ENCODE results near the gene ANK2.

Gene ANK2

DNA sequence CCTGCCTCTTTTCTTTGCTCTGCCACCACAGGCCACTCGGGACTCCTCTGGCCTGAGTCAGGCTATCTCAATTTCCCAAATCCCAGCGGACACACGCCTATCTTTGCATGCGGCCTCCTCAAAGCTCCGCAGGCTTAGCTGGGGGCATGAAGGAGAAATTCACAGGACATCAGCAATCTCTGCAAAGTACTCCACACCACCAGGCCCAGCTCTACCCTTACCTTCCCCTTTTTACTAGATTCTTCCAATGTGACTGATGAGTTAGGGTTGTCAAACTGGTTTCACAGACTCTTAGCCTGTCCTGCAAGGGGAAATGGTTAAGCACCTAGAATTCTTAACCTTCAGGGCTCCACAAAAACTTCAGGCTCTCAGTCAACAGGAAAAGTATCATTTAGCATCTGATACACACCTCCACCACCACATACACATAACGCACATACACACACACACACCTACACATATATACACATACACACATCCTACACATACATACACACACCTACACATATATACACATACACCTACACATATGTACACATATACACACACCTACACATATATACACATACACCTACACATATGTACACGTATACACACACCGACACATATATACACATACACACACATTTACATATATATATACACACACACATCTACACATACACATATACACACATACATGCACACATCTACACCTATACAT lies 349.1 kb downstream of the ANK2 start:
- DNase-seq (ENCODE audit: low read depth): no peak

DNA sequence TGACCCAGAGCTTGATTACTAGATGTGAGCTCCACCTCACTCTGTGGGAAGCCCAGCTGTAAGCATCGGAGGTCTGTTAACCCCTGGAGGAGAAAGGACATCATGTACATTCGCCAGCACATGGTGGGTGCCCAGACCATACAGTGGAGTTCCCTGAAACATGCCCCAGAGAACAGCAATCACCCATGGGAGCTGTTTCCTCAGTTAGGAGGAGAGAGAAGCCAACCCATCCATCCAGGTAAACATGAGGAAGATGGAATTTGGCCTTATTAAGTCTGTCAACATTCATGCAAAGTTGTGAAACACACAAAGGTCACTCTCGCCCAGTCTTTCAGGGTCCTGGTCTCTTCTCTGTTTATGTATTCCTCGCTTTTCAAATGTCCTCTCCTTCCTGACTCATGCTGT lies 354.7 kb downstream of the ANK2 start:
- no peak for DNase-seq (ENCODE audit: low read depth)

DNA sequence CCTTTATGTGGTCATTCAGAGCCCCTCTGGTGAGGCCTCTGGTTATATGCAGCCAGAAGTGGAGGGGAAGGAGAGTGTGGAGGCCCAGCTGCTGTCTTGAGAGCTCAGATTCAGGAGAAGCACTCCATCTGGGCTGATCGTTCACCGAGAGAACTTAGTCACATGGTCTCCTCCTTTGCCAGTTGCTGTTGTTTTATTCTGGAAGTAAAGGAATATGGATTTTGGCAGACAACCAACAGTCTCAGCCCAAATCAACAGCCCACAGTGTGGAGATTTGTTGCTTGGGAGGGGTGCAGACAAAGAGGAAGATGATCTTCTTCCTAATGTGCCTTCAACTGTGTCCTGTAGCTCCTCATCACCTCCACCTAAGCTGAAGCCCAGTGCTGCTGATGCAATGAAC lies 355.4 kb downstream of the ANK2 start:
- DNase-seq (ENCODE audit: low read depth): no peak

DNA sequence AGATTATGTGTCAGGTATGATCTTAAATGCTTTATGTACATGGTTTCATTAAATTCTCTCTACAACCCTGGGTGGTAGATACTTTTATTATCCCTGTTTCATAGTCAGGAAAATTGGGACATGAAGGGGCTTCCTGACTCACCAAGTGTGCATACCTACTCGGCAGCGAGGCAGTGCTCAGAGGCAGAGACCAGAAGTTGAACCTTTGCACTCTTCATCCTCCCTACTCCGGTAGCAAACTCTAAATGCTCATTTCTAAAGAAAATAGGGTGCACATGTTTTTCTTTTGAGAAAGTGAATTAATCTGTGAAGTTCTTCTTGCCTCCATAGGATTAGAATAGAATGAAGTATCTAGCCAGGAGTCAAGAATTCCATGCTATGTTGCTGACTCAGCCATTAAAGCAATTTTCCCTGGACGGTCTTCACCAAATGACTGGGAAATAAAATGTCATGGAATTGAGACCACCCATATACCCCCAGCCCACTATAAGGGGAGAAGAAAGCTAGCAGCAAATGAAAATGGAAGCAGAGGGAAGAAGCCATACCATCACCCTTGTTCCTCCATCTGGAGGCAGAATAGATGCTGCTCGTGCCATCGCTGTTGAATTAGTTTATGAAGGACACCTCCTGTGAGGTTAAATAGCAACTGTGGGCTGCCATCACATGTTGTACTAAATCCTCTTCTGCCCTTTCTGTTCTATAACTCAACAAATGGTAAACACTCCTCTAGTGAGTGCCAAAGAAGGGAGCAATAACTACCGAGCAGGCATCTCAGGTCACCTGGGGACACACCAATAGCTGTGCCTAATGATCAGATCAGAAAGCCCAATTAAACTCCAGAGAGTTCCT lies 356.6 kb downstream of the ANK2 start:
- DNase-seq (ENCODE audit: low read depth): no peak

DNA sequence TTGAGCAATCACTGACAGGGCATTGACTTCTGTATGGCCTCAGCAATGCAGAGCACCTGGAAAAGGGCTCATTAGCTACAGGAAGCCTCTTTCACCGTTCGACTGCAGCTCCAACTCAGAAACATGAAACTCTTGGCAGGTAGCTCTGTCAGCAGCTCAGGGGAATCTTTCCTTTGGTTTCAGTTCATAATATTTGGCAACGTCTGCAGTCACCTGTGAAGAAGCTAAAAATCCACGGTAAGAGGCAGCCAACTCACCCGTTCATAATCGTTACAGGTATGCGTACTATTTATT lies 357.2 kb downstream of the ANK2 start:
- DNase-seq (ENCODE audit: low read depth): no peak

- DNase-seq (ENCODE audit: low read depth): no peak
Observed at GRCh38 chr4:113407409-113407808, 358.0 kb downstream of the ANK2 start.

- no peak for DNase-seq (ENCODE audit: low read depth)
Observed at GRCh38 chr4:113409181-113409580, 359.7 kb downstream of the ANK2 start.

DNA sequence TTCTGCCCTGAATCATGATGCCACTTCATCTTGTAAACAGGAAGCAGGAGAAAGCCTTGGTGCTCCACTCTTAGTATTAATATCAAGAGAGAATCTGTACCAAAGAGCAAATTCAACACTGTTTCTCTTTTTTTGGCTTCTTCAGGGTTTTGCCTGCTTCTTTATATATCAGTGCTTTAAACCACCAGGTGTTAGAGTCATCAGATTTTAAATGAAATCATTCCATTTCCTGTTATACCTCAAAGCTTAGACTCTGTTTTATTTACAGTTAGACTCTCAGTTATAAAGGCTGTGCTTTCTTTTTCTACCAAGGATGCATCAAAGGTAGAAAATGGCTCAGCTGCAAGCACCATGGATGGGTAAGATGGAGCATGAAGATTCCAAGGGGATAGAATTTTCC lies 361.2 kb downstream of the ANK2 start:
- no peak for DNase-seq (ENCODE audit: low read depth)

DNA sequence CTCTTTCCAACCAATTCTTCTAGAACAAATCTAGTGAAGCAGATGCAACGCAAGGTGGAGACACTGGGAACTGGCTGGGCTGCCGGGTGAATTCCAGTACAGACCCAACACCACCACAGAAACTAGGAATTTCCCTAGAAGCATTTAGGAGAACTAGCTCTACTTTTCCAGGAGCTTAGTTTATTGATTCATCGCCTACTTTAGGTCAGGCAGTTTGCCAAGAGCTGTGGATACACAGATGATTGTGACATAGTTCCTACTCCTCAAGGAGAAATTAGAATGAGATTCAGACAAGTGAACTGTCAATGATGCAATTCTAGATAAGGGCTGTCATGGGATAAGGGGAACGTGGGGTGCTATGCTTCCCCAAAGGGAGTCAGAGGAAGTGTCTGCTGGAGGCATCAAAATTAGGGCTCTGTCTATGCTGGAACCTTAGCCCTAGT lies 362.1 kb downstream of the ANK2 start:
- no peak for DNase-seq (ENCODE audit: low read depth)

GRCh38 chr4:113419631-113420030 lies 370.2 kb downstream of the ANK2 start:
- DNase-seq (ENCODE audit: low read depth): no peak

- no peak for DNase-seq (ENCODE audit: low read depth)
Observed at GRCh38 chr4:113420938-113421337, 371.5 kb downstream of the ANK2 start.

- DNase-seq (ENCODE audit: low read depth): no peak
Observed at GRCh38 chr4:113423631-113424030, 374.2 kb downstream of the ANK2 start.

- no peak for DNase-seq (ENCODE audit: low read depth)
Observed at GRCh38 chr4:113433116-113433515, 383.7 kb downstream of the ANK2 start.
